Lower leg skin (tissue), 4 donors: ENCODE measurements around the gene NADK. TPM values are rescaled to one million over a fixed set of nuclear protein-coding genes. Genes with fewer than 3 reads are reported as not detected.
A peak's percentile ranks its signal among the peaks of the same experiment; 100 is the strongest.
"Not testable (repeated sequence)": the region's sequence is repeated elsewhere in the genome, so short reads cannot be mapped to it uniquely, and the experiment has no call there.

ENCODE experiments used
- DNase-seq, 2 donors: peaks; one replicate each; pipeline ENCODE4 v3.0.0-alpha.2; 2019; ENCODE audit warnings: low spot score in 2 of 2
- H3K4me3 ChIP-seq: fragments of 200-600 bp; sonication (generic); 2 replicates; pipeline ENCODE4 v1.5.1; 2017; ENCODE audit warnings: mild to moderate bottlenecking, low read depth; ENCODE audit not compliant: poor library complexity, severe bottlenecking
- CTCF ChIP-seq, 3 donors: fragments of 450-650 bp; IDR thresholded peaks; one replicate each; pipeline ENCODE4 v1.5.1; 2016; ENCODE audit warnings: antibody characterized with exemption in 3 of 3, mild to moderate bottlenecking in 3 of 3, moderate library complexity in 2 of 3
- POLR2A ChIP-seq, 2 donors: fragments of 450-650 bp; IDR thresholded peaks; one replicate each; pipeline ENCODE4 v1.6.1; 2016 to 2017; ENCODE audit warnings: antibody characterized with exemption in 2 of 2, mild to moderate bottlenecking in 1 of 2, moderate library complexity in 1 of 2
- WGBS, 2 donors: methylation state at CpG; one replicate each; pipeline ENCODE4 v1.1.5; 2018; 5-methylcytosine and 5-hydroxymethylcytosine counted together
- intact Hi-C: fragments of 100-400 bp; cut with DNase I; formaldehyde crosslinking; loops from one replicate; pipeline ENCODE4 v1.15.0; 2023; ENCODE audit warnings: low total_unique reads
- total RNA-seq, 4 donors: library from RNA; depleted of rRNA; stranded (reverse); fragments of >200 nt; gene quantifications; one replicate each; pipeline ENCODE4 v1.1.0, GENCODE V29; 2016

Gene NADK
- total RNA-seq, 4 donors from 2014 or later: 45.4 to 58.0 (median 54.2) TPM

- intact Hi-C loops: loop anchor here (10.0 kb wide), 1 partner anchor 153 kb away; no protein-coding TSS in a partner anchor
- no peak overlapping the region for H3K4me3 ChIP-seq
- no peak for DNase-seq
- no peak for TF ChIP-seq CTCF (IDR thresholded peaks at IDR 0.05)
- TF ChIP-seq POLR2A (IDR thresholded peaks at IDR 0.05): no peak
- 89 to 91% methylated on average over 11 of the region's 11 CpGs for WGBS, 2 donors
These were observed 26.1 kb downstream of the NADK start for GRCh38 chr1:1752190-1752589.

GRCh38 chr1:1749941-1750340 is 28.3 kb downstream of the NADK start:
- not testable (repeated sequence) for DNase-seq, H3K4me3 ChIP-seq
- intact Hi-C loops: loop anchor here (10.0 kb wide), 1 partner anchor 155 kb away; no protein-coding TSS in a partner anchor
- 77 to 80% methylated on average over 5 to 7 of the region's 9 CpGs for WGBS, 2 donors

- intact Hi-C loops: no loop called here
- no peak overlapping the region for H3K4me3 ChIP-seq
- no peak for DNase-seq
- TF ChIP-seq POLR2A (IDR thresholded peaks at IDR 0.05) (no peak), CTCF (IDR thresholded peaks at IDR 0.05) (no peak)
- WGBS, 2 donors: 73 to 74% methylated on average over 13 to 18 of the region's 18 CpGs
These were observed 29.5 kb downstream of the NADK start for GRCh38 chr1:1748686-1749321.

- WGBS, 2 donors: no CpG with 5 or more reads among the region's 35 CpGs
- intact Hi-C loops, DNase-seq, H3K4me3 ChIP-seq: not testable (repeated sequence)
These were observed 31.7 kb downstream of the NADK start for GRCh38 chr1:1746566-1746909.

- peak in 1 of 3 donors; percentile 41 for TF ChIP-seq CTCF (IDR thresholded peaks at IDR 0.05)
- DNase-seq: peak; percentile 66 to 97
- 0 to 2% methylated on average over 18 to 41 of the region's 101 CpGs for WGBS, 2 donors
- H3K4me3 ChIP-seq, intact Hi-C loops: not testable (repeated sequence)
These were observed 32.4 kb downstream of the NADK start for GRCh38 chr1:1745651-1746565.

GRCh38 chr1:1742529-1742928 is 35.7 kb downstream of the NADK start:
- WGBS, 2 donors: 84 to 85% methylated on average over 11 of the region's 11 CpGs
- intact Hi-C loops, H3K4me3 ChIP-seq: not testable (repeated sequence)
- peak in 1 of 2 donors; percentile 34 for DNase-seq

- DNase-seq, intact Hi-C loops, H3K4me3 ChIP-seq: not testable (repeated sequence)
- WGBS, 2 donors: 61 to 67% methylated on average over 12 of the region's 12 CpGs
These were observed 37.3 kb downstream of the NADK start for GRCh38 chr1:1741013-1741412.

- WGBS, 2 donors: 90 to 95% methylated on average over 4 to 8 of the region's 22 CpGs
- intact Hi-C loops: not testable (repeated sequence)
- peak in 1 of 2 donors; percentile 36 for DNase-seq
These were observed 39.4 kb downstream of the NADK start for GRCh38 chr1:1738799-1739337.

GRCh38 chr1:1737675-1738590 is 40.3 kb downstream of the NADK start:
- peak; percentile 8 to 82 for DNase-seq
- WGBS, 2 donors: 89 to 91% methylated on average over 18 to 21 of the region's 44 CpGs
- H3K4me3 ChIP-seq, intact Hi-C loops: not testable (repeated sequence)

More at GRCh38 chr1:1738799-1739337, 39.4 kb downstream of the NADK start:
- H3K4me3 ChIP-seq: not testable (repeated sequence)
